H1 (cell line): ENCODE data around the gene ALDH7A1.

Source experiments
- BRCA1 ChIP-seq: IDR thresholded peaks from 2 replicates; pipeline ENCODE4 v1.6.1; 2012; ENCODE audit warnings: low read depth, low read length, improper control_type of control experiment
- EP300 ChIP-seq, 2 experiments: IDR thresholded peaks; 1 replicate in 1 of 2; 2 replicates in 1 of 2; pipeline ENCODE4 v1.6.1; 2011 to 2012; ENCODE audit warnings: low read depth in 2 of 2, low read length in 2 of 2, mild to moderate bottlenecking in 2 of 2, borderline replicate concordance in 1 of 2, inconsistent platforms in 1 of 2, moderate library complexity in 1 of 2
- EZH2 ChIP-seq: fragments of 200-600 bp; sonication (generic); IDR thresholded peaks from 2 replicates; pipeline ENCODE4 v1.7.1; 2012; ENCODE audit warnings: low read depth, mild to moderate bottlenecking, moderate library complexity, low read length, inconsistent platforms; ENCODE audit not compliant: severe bottlenecking
- POLR2A ChIP-seq, 2 experiments: IDR thresholded peaks; 1 replicate in 1 of 2; 2 replicates in 1 of 2; pipeline ENCODE4 v1.6.1; 2011; ENCODE audit warnings: low read depth in 2 of 2, low read length in 2 of 2, mild to moderate bottlenecking in 2 of 2; ENCODE audit errors: control extremely low read depth in 1 of 2
- TAF1 ChIP-seq: IDR thresholded peaks from 2 replicates; pipeline ENCODE4 v1.6.1; 2011; ENCODE audit warnings: mild to moderate bottlenecking, low read depth, low read length
- USF2 ChIP-seq: IDR thresholded peaks from 2 replicates; pipeline ENCODE4 v1.6.1; 2011; ENCODE audit warnings: low read length, improper control_type of control experiment
- TF ChIP-seq, protein P1 (sequence below), 3 experiments: IDR thresholded peaks; 1 replicate in 2 of 3; 2 replicates in 1 of 3; pipeline versions ENCODE4 v1.5.1 to v1.6.1; 2011; ENCODE audit warnings: low read length in 3 of 3, mild to moderate bottlenecking in 3 of 3, inconsistent platforms in 2 of 3, low read depth in 1 of 3, moderate library complexity in 1 of 3; ENCODE audit not compliant: insufficient read depth in 1 of 3; ENCODE audit errors: control extremely low read depth in 1 of 3

GRCh38 chr5:126531543-126532120, 63.4 kb downstream of the ALDH7A1 start:
- TF ChIP-seq, protein P1, sequence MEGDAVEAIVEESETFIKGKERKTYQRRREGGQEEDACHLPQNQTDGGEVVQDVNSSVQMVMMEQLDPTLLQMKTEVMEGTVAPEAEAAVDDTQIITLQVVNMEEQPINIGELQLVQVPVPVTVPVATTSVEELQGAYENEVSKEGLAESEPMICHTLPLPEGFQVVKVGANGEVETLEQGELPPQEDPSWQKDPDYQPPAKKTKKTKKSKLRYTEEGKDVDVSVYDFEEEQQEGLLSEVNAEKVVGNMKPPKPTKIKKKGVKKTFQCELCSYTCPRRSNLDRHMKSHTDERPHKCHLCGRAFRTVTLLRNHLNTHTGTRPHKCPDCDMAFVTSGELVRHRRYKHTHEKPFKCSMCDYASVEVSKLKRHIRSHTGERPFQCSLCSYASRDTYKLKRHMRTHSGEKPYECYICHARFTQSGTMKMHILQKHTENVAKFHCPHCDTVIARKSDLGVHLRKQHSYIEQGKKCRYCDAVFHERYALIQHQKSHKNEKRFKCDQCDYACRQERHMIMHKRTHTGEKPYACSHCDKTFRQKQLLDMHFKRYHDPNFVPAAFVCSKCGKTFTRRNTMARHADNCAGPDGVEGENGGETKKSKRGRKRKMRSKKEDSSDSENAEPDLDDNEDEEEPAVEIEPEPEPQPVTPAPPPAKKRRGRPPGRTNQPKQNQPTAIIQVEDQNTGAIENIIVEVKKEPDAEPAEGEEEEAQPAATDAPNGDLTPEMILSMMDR (IDR thresholded peaks at IDR 0.05; ENCODE audit: control extremely low read depth in 1 of 3, insufficient read depth in 1 of 3, low read depth in 1 of 3, low read length in 3 of 3) = no peak
- TF ChIP-seq BRCA1 (no peak), TAF1 (no peak), EZH2 (no peak), USF2 (no peak), POLR2A (IDR thresholded peaks at IDR 0.05; ENCODE audit: control extremely low read depth in 1 of 2, low read depth in 2 of 2, low read length in 2 of 2) (no peak), EP300 (IDR thresholded peaks at IDR 0.05; ENCODE audit: borderline replicate concordance in 1 of 2, low read depth in 2 of 2, low read length in 2 of 2) (no peak)
